Measurements from ENCODE around the gene TNFRSF4.

Gene TNFRSF4

DNA sequence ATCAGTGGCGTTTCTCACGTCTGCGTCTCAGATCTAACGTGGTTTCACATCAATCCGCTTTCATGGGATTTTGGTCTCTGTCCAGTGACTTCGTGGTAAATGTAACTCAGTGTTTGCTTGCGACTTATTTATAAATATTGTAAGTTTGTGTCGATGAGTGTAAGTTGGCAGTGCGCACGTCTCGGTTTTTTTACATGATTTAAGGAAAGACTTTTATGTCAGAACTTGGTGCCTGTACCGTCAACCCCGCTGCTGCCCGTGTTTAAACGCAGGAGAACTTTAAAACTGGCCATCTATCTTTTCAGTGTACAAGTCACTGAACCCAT, 19.6 kb upstream of the TNFRSF4 start:
- Histone ChIP-seq H3K4me2 (ENCODE audit: low read depth, low read length, poor library complexity, severe bottlenecking) (peak overlapping the region; percentile 87), H2AFZ (ENCODE audit: low read length) (no peak overlapping the region), H3K79me2 (ENCODE audit: insufficient read depth, low read length) (peaks cover 62% of the 10 kb centered on the region), H3K9me3 (ENCODE audit: insufficient read depth, low read depth, low read length) (no peaks in the 10 kb centered on the region), H3K36me3 (ENCODE audit: insufficient read depth, low read length) (peaks cover under 1% of the 10 kb centered on the region; the same call in 1 of the 2 replicates), H3K9me2 (replicated peaks; ENCODE audit: low read depth, low read length) (no peaks in the 10 kb centered on the region), H3K27me3 (ENCODE audit: insufficient read depth, low read length, poor library complexity, severe bottlenecking) (no peaks in the 10 kb centered on the region), H3K4me3 (ENCODE audit: low read length, poor library complexity, severe bottlenecking) (peak overlapping the region; percentile 72), H3F3A (ENCODE audit: low read depth) (no peaks in the 10 kb centered on the region), H3K9ac (ENCODE audit: low read depth, low read length, poor library complexity, severe bottlenecking) (peak overlapping the region; percentile 66), H4K20me1 (ENCODE audit: insufficient read depth, low read length, poor library complexity, severe bottlenecking) (peaks cover 13% of the 10 kb centered on the region), H3K4me1 (ENCODE audit: insufficient read depth, low read length, poor library complexity, severe bottlenecking) (peaks cover 23% of the 10 kb centered on the region)
- TF ChIP-seq, protein P1, sequence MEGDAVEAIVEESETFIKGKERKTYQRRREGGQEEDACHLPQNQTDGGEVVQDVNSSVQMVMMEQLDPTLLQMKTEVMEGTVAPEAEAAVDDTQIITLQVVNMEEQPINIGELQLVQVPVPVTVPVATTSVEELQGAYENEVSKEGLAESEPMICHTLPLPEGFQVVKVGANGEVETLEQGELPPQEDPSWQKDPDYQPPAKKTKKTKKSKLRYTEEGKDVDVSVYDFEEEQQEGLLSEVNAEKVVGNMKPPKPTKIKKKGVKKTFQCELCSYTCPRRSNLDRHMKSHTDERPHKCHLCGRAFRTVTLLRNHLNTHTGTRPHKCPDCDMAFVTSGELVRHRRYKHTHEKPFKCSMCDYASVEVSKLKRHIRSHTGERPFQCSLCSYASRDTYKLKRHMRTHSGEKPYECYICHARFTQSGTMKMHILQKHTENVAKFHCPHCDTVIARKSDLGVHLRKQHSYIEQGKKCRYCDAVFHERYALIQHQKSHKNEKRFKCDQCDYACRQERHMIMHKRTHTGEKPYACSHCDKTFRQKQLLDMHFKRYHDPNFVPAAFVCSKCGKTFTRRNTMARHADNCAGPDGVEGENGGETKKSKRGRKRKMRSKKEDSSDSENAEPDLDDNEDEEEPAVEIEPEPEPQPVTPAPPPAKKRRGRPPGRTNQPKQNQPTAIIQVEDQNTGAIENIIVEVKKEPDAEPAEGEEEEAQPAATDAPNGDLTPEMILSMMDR (conservative IDR thresholded peaks at IDR 0.05; ENCODE audit: low read length): no peak
- no peak for TF ChIP-seq EZH2phosphoT487 (IDR thresholded peaks at IDR 0.05; ENCODE audit: borderline replicate concordance)

DNA sequence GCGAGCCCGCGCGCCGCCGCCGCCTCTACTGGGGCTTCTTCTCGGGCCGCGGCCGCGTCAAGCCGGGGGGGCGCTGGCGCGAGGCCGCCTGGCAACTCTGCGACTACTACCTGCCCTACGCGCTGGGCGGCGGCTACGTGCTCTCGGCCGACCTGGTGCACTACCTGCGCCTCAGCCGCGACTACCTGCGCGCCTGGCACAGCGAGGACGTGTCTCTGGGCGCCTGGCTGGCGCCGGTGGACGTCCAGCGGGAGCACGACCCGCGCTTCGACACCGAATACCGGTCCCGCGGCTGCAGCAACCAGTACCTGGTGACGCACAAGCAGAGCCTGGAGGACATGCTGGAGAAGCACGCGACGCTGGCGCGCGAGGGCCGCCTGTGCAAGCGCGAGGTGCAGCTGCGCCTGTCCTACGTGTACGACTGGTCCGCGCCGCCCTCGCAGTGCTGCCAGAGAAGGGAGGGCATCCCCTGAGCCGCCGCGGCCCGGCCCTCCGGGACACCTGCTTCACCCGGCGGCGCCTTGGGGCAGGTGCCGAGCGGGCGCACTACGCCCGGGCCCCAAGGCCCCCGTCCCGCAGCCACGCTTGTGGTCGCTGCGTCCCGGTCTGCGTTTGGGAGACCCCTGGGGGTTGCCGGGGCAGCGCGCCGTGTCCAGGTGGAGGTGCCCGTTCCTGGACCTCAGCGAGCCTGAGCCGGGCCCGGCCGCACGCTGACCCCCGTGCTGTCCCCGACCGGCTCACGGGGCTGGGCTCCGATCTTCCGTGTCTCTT, 19.0 kb upstream of the TNFRSF4 start:
- H3K36me3 ChIP-seq (ENCODE audit: insufficient read depth, low read length): peaks cover 4% of the 10 kb centered on the region; the same call in 1 of the 2 replicates
- no peaks in the 10 kb centered on the region for H3K9me3 ChIP-seq (ENCODE audit: insufficient read depth, low read depth, low read length)
- peaks cover 25% of the 10 kb centered on the region for H3K4me1 ChIP-seq (ENCODE audit: insufficient read depth, low read length, poor library complexity, severe bottlenecking)
- peak overlapping the region; percentile 66 for H3K9ac ChIP-seq (ENCODE audit: low read depth, low read length, poor library complexity, severe bottlenecking)
- no peaks in the 10 kb centered on the region for H3K9me2 ChIP-seq (replicated peaks; ENCODE audit: low read depth, low read length)
- H3K79me2 ChIP-seq (ENCODE audit: insufficient read depth, low read length): peaks cover 68% of the 10 kb centered on the region
- peak overlapping the region; percentile 72 for H3K4me3 ChIP-seq (ENCODE audit: low read length, poor library complexity, severe bottlenecking)
- H2AFZ ChIP-seq (ENCODE audit: low read length): no peak overlapping the region
- TF ChIP-seq EZH2phosphoT487 (IDR thresholded peaks at IDR 0.05; ENCODE audit: borderline replicate concordance): no peak
- TF ChIP-seq, protein P1 (conservative IDR thresholded peaks at IDR 0.05; ENCODE audit: low read length): no peak
- H3K4me2 ChIP-seq (ENCODE audit: low read depth, low read length, poor library complexity, severe bottlenecking): peak overlapping the region; percentile 87
- peaks cover 18% of the 10 kb centered on the region for H4K20me1 ChIP-seq (ENCODE audit: insufficient read depth, low read length, poor library complexity, severe bottlenecking)
- H3K27me3 ChIP-seq (ENCODE audit: insufficient read depth, low read length, poor library complexity, severe bottlenecking): no peaks in the 10 kb centered on the region
- H3F3A ChIP-seq (ENCODE audit: low read depth): no peaks in the 10 kb centered on the region

DNA sequence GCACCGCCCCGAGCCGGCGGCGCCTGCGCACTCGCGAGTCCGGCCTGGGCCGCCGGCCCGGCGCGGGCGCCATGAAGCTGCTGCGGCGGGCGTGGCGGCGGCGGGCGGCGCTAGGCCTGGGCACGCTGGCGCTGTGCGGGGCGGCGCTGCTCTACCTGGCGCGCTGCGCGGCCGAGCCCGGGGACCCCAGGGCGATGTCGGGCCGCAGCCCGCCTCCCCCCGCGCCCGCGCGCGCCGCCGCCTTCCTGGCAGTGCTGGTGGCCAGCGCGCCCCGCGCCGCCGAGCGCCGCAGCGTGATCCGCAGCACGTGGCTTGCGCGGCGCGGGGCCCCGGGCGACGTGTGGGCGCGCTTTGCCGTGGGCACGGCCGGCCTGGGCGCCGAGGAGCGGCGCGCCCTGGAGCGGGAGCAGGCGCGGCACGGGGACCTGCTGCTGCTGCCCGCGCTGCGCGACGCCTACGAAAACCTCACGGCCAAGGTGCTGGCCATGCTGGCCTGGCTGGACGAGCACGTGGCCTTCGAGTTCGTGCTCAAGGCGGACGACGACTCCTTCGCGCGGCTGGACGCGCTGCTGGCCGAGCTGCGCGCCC, 18.3 kb upstream of the TNFRSF4 start, which contains the start of gene B3GALT6:
Gene B3GALT6, plus strand, starts transcription at position 30 of the 588 bp plus-strand sequence. Its CDS starts 42 bp downstream, at position 72.
- Histone ChIP-seq H3K79me2 (ENCODE audit: insufficient read depth, low read length) (peaks cover 75% of the 10 kb centered on the region), H3K27me3 (ENCODE audit: insufficient read depth, low read length, poor library complexity, severe bottlenecking) (no peaks in the 10 kb centered on the region), H3K36me3 (ENCODE audit: insufficient read depth, low read length) (peaks cover 4% of the 10 kb centered on the region; the same call in 1 of the 2 replicates), H4K20me1 (ENCODE audit: insufficient read depth, low read length, poor library complexity, severe bottlenecking) (peaks cover 18% of the 10 kb centered on the region), H3K9me3 (ENCODE audit: insufficient read depth, low read depth, low read length) (no peaks in the 10 kb centered on the region), H3F3A (ENCODE audit: low read depth) (no peaks in the 10 kb centered on the region), H3K4me3 (ENCODE audit: low read length, poor library complexity, severe bottlenecking) (peak within 1 kb of the TSS; percentile 97), H3K9me2 (replicated peaks; ENCODE audit: low read depth, low read length) (no peaks in the 10 kb centered on the region), H2AFZ (ENCODE audit: low read length) (peak within 1 kb of the TSS; percentile 87), H3K4me2 (ENCODE audit: low read depth, low read length, poor library complexity, severe bottlenecking) (peak within 1 kb of the TSS; percentile 87), H3K4me1 (ENCODE audit: insufficient read depth, low read length, poor library complexity, severe bottlenecking) (peaks cover 25% of the 10 kb centered on the region), H3K9ac (ENCODE audit: low read depth, low read length, poor library complexity, severe bottlenecking) (peak within 1 kb of the TSS; percentile 99)
- TF ChIP-seq, protein P1 (conservative IDR thresholded peaks at IDR 0.05; ENCODE audit: low read length): no peak
- no peak for TF ChIP-seq EZH2phosphoT487 (IDR thresholded peaks at IDR 0.05; ENCODE audit: borderline replicate concordance)

Data from Loucy (cell line).